Karpas-422 (cell line): ENCODE measurements around the gene EPHA1. TPM values are rescaled to one million over a fixed set of nuclear protein-coding genes. Genes with fewer than 3 reads are reported as not detected.
"Not testable (repeated sequence)": the region's sequence is repeated elsewhere in the genome, so short reads cannot be mapped to it uniquely, and the experiment has no call there.

Source experiments
- DNase-seq: peaks from one replicate; pipeline ENCODE4 v3.0.0-alpha.2; 2015
- H2AFZ ChIP-seq: fragments of 200-600 bp; sonication (generic); 2 replicates; pipeline ENCODE4 v1.6.1; 2014; ENCODE audit warnings: antibody characterized with exemption, low read length, mixed read lengths
- H3K27ac ChIP-seq: fragments of 200-600 bp; sonication (generic); 2 replicates; pipeline ENCODE4 v1.5.1; 2014; ENCODE audit warnings: mild to moderate bottlenecking, low read length, moderate library complexity
- H3K27me3 ChIP-seq: fragments of 200-600 bp; sonication (generic); 2 replicates; pipeline ENCODE4 v1.6.1; 2014; ENCODE audit warnings: low read length, mixed read lengths
- H3K36me3 ChIP-seq: fragments of 200-600 bp; sonication (generic); 2 replicates; pipeline ENCODE4 v1.6.1; 2014; ENCODE audit warnings: low read length, mixed read lengths; ENCODE audit not compliant: insufficient read depth
- H3K4me1 ChIP-seq: fragments of 200-600 bp; sonication (generic); 2 replicates; pipeline ENCODE4 v1.6.1; 2014; ENCODE audit warnings: mild to moderate bottlenecking, low read length, mixed read lengths
- H3K4me2 ChIP-seq: fragments of 200-600 bp; sonication (generic); 2 replicates; pipeline ENCODE4 v1.6.1; 2014; ENCODE audit warnings: low read length, low read depth, mild to moderate bottlenecking; ENCODE audit not compliant: poor library complexity, severe bottlenecking
- H3K4me3 ChIP-seq: fragments of 200-600 bp; sonication (generic); 2 replicates; pipeline ENCODE4 v1.5.1; 2014; ENCODE audit warnings: mild to moderate bottlenecking, antibody characterized with exemption, low read length, mixed read lengths
- H3K79me2 ChIP-seq: fragments of 200-600 bp; sonication (generic); 2 replicates; pipeline ENCODE4 v1.6.1; 2014; ENCODE audit warnings: mild to moderate bottlenecking, low read length, mixed read lengths
- H3K9ac ChIP-seq: fragments of 200-600 bp; sonication (generic); 2 replicates; pipeline ENCODE4 v1.6.0; 2014; ENCODE audit warnings: low read length
- H3K9me2 ChIP-seq: fragments of 200-600 bp; sonication (generic), shearing (Covaris generic); replicated peaks from 2 replicates; pipeline ENCODE4 v1.6.0; 2014; ENCODE audit warnings: mild to moderate bottlenecking, low read length, moderate library complexity; ENCODE audit not compliant: insufficient read depth
- H3K9me3 ChIP-seq: fragments of 300-700, 200-600 bp; sonication (generic); 2 replicates; pipeline ENCODE4 v1.6.1; 2014; ENCODE audit warnings: low read length, mixed read lengths
- H4K20me1 ChIP-seq: fragments of 200-600 bp; sonication (generic); 2 replicates; pipeline ENCODE4 v1.6.1; 2014; ENCODE audit warnings: mild to moderate bottlenecking, antibody characterized with exemption, low read length, low read depth; ENCODE audit not compliant: insufficient read depth
- total RNA-seq: library from RNA; depleted of rRNA; stranded (reverse); fragments of >200 nt; shearing (Covaris generic); gene quantifications from 2 replicates; pipeline ENCODE4 v1.2.3, GENCODE V29; 2014; ENCODE audit warnings: low replicate concordance

The EPHA1 gene
- total RNA-seq, 1 experiment from 2014 or later = not detected

- DNase-seq = no peak
Measured at GRCh38 chr7:143396182-143396581, 12.5 kb downstream of the EPHA1 start.

GRCh38 chr7:143395187-143396149 is 13.2 kb downstream of the EPHA1 start:
- Histone ChIP-seq H4K20me1 (no peaks in the 10 kb centered on the region), H3K27ac (no peak overlapping the region), H3K4me2 (no peak overlapping the region), H3K36me3 (no peaks in the 10 kb centered on the region), H3K4me1 (no peaks in the 10 kb centered on the region), H3K9me3 (no peaks in the 10 kb centered on the region), H3K9me2 (no peaks in the 10 kb centered on the region), H3K4me3 (no peak overlapping the region), H3K27me3 (no peaks in the 10 kb centered on the region), H3K79me2 (no peaks in the 10 kb centered on the region), H3K9ac (no peak overlapping the region), H2AFZ (no peak overlapping the region)
- DNase-seq = no peak

More at GRCh38 chr7:143396182-143396581, 12.5 kb downstream of the EPHA1 start:
- Histone ChIP-seq H3K27ac (no peak overlapping the region), H3K9ac (no peak overlapping the region), H3K9me3 (no peaks in the 10 kb centered on the region), H4K20me1 (no peaks in the 10 kb centered on the region), H3K4me1 (no peaks in the 10 kb centered on the region), H3K36me3 (no peaks in the 10 kb centered on the region), H2AFZ (no peak overlapping the region), H3K27me3 (no peaks in the 10 kb centered on the region), H3K9me2 (no peaks in the 10 kb centered on the region), H3K4me3 (no peak overlapping the region), H3K79me2 (no peaks in the 10 kb centered on the region), H3K4me2 (no peak overlapping the region)

- H3K4me2 ChIP-seq = no peak overlapping the region
- no peak overlapping the region for H2AFZ ChIP-seq
- H3K27ac ChIP-seq = no peak overlapping the region
- no peaks in the 10 kb centered on the region for H3K4me1 ChIP-seq
- no peak for DNase-seq
- H3K36me3 ChIP-seq = no peaks in the 10 kb centered on the region
- no peaks in the 10 kb centered on the region for H3K9me3 ChIP-seq
- H4K20me1 ChIP-seq = no peaks in the 10 kb centered on the region
- no peak overlapping the region for H3K4me3 ChIP-seq
- H3K9ac ChIP-seq = no peak overlapping the region
- H3K27me3 ChIP-seq = no peaks in the 10 kb centered on the region
- H3K9me2 ChIP-seq = no peaks in the 10 kb centered on the region
- no peaks in the 10 kb centered on the region for H3K79me2 ChIP-seq
Measured at GRCh38 chr7:143394777-143395176, 13.9 kb downstream of the EPHA1 start.

GRCh38 chr7:143394068-143394467 is 14.6 kb downstream of the EPHA1 start:
- H3K4me3 ChIP-seq = no peak overlapping the region
- H3K27ac ChIP-seq = no peak overlapping the region
- H4K20me1 ChIP-seq = no peaks in the 10 kb centered on the region
- H3K9me3 ChIP-seq = no peaks in the 10 kb centered on the region
- H3K4me1 ChIP-seq = no peaks in the 10 kb centered on the region
- H3K79me2 ChIP-seq = no peaks in the 10 kb centered on the region
- H3K4me2 ChIP-seq = no peak overlapping the region
- no peaks in the 10 kb centered on the region for H3K27me3 ChIP-seq
- H2AFZ ChIP-seq = no peak overlapping the region
- DNase-seq = no peak
- no peaks in the 10 kb centered on the region for H3K36me3 ChIP-seq
- H3K9me2 ChIP-seq = no peaks in the 10 kb centered on the region
- H3K9ac ChIP-seq = no peak overlapping the region

- no peak overlapping the region for H3K27ac ChIP-seq
- H3K9me2 ChIP-seq = no peaks in the 10 kb centered on the region
- H3K79me2 ChIP-seq = no peaks in the 10 kb centered on the region
- no peaks in the 10 kb centered on the region for H3K4me1 ChIP-seq
- H3K27me3 ChIP-seq = no peaks in the 10 kb centered on the region
- H3K9ac ChIP-seq = no peak overlapping the region
- H3K36me3 ChIP-seq = no peaks in the 10 kb centered on the region
- no peaks in the 10 kb centered on the region for H4K20me1 ChIP-seq
- no peak overlapping the region for H2AFZ ChIP-seq
- no peak overlapping the region for H3K4me2 ChIP-seq
- H3K4me3 ChIP-seq = no peak overlapping the region
- no peak for DNase-seq
- no peaks in the 10 kb centered on the region for H3K9me3 ChIP-seq
Measured at GRCh38 chr7:143393267-143394041, 15.2 kb downstream of the EPHA1 start.

DNA sequence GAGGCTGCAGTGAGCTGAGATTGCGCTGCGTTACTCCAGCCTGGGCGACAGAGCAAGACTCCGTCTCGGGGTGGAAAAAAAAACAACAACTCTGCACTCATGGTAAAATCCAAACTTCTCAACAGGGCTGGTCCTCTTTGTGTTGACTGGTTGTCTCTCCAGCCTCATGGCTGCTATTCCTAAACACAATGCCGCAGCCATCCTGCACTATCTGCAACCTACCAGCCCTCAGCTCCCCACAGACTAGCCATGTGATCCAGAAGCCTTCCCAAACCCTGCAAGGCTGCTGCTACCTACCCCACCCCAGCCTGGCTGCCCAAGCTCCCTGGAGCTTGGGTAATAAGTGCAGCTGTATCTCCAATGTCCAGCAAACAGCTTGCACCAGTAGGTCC is 15.8 kb downstream of the EPHA1 start:
- DNase-seq = no peak
- Histone ChIP-seq H3K9ac (no peak overlapping the region), H3K27ac (no peak overlapping the region), H3K9me2 (no peaks in the 10 kb centered on the region), H3K4me2 (no peak overlapping the region), H3K79me2 (no peaks in the 10 kb centered on the region), H3K27me3 (no peaks in the 10 kb centered on the region), H2AFZ (no peak overlapping the region), H4K20me1 (no peaks in the 10 kb centered on the region), H3K4me1 (no peaks in the 10 kb centered on the region), H3K4me3 (no peak overlapping the region), H3K36me3 (no peaks in the 10 kb centered on the region), H3K9me3 (no peaks in the 10 kb centered on the region)

DNA sequence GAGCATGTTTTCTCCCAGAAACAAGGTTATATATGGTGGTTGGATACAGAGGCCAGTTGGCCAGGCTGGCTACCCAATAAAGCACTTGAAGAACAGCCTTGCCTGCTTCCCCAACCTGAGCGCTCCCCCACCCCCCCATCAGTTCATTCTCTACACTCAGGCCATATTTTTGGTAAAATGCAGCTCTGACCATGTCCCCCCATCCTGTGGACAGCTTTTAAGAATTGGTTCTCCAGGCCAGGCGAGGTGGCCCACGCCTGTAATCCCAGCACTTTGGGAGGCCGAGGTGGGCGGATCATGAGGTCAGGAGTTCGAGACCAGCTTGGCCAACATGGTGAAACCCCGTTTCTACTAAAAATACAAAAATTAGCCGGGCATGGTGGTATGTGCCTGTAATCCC is 16.2 kb downstream of the EPHA1 start:
- H2AFZ ChIP-seq, H3K27me3 ChIP-seq, H3K79me2 ChIP-seq, H3K27ac ChIP-seq, H3K9me2 ChIP-seq, H4K20me1 ChIP-seq, H3K4me2 ChIP-seq, H3K9ac ChIP-seq, H3K4me3 ChIP-seq, H3K9me3 ChIP-seq, H3K36me3 ChIP-seq, H3K4me1 ChIP-seq, DNase-seq: not testable (repeated sequence)
